GM19043 (cell line): ENCODE data around the gene SPATA17.

Source experiments
- ATAC-seq: cut with Tn5 transposase; IDR thresholded peaks from one replicate; pipeline ENCODE4 v1.9.1; 2021; ENCODE audit warnings: low read depth; ENCODE audit not compliant: unreplicated experiment

The SPATA17 gene

GRCh38 chr1:217910203-217910602 lies 279.1 kb downstream of the SPATA17 start:
- ATAC-seq: no peak

- ATAC-seq: no peak
Observed at GRCh38 chr1:217910791-217911320, 279.7 kb downstream of the SPATA17 start.

- no peak for ATAC-seq
Observed at GRCh38 chr1:217911908-217912307, 280.8 kb downstream of the SPATA17 start.

GRCh38 chr1:217917281-217917887 lies 286.2 kb downstream of the SPATA17 start:
- no peak for ATAC-seq

- ATAC-seq: no peak
Observed at GRCh38 chr1:217919683-217920388, 288.7 kb downstream of the SPATA17 start.
